ENCODE measurements around the gene SNAI1. TPM values are rescaled to one million over a fixed set of nuclear protein-coding genes. Genes with fewer than 3 reads are reported as not detected.

Gene SNAI1
- total RNA-seq, 1 experiment from 2014 or later = 3.6 TPM

DNA sequence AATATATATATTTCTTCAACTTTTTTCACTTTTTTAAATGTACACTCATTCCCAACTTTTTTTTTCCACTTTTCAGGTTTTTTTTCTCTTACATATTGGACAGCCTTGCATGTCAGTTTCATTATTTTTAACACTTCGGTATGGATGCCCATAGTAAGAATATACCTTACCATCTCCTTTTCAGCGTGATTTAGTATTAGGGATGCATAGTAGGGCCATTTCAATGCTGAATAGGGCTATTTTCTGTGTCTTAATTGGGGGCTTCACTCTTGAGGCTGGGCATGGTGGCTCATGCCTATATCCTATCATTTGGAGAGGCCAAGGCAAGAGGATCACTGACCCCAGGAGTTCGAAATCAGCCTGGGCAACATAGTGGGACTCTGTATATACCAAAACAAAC is 39.8 kb upstream of the SNAI1 start:
- no peak for DNase-seq
- peaks cover 63% of the 10 kb centered on the region for H3K36me3 ChIP-seq (ENCODE audit: low read depth)

DNA sequence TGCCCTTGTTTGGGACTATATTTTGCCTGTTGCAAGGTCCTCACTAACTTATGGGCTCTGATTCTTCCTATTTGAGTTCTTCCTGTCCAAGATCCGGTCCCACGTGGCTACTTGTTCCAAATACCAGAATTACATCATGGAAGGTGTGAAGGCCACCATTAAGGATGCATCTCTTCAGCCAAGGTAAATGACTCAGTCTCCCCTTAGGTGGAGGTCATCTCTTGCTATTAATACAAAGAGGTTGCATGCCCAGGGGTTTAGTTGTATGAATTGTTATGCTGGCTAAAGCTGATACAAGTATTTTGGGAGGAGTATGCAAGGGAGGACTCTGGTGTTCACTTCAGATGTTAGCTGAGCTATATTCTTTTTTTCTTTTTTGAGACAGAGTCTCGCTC is 37.5 kb upstream of the SNAI1 start:
- DNase-seq = no peak
- Histone ChIP-seq H3K27me3 (ENCODE audit: insufficient read depth, low read depth) (no peaks in the 10 kb centered on the region), H3K9me3 (ENCODE audit: insufficient read depth, low read depth) (no peaks in the 10 kb centered on the region), H3K27ac (no peak overlapping the region), H4K20me1 (ENCODE audit: insufficient read depth) (peaks cover 69% of the 10 kb centered on the region), H3F3A (ENCODE audit: insufficient read depth, low read depth) (peaks cover 66% of the 10 kb centered on the region), H3K4me1 (replicated peaks; ENCODE audit: insufficient read depth) (0 out of 2 replicates have a peak, but pooled peaks cover 3% of the 10 kb centered on the region), H2AFZ (no peak overlapping the region), H3K79me2 (ENCODE audit: low read depth) (peaks cover 67% of the 10 kb centered on the region), H3K4me2 (no peak overlapping the region), H3K36me3 (ENCODE audit: low read depth) (peaks cover 72% of the 10 kb centered on the region), H3K4me3 (no peak overlapping the region), H3K9me2 (ENCODE audit: insufficient read depth) (no peaks in the 10 kb centered on the region)
- no TSS peak for BruUV-seq (replicated peaks)
- CTCF ChIA-PET = interaction anchor here (0.6 to 1.2 kb wide), 2 partner anchors 20 to 149 kb away, joined by 3 to 6 read pairs; no protein-coding TSS in a partner anchor
- TF ChIP-seq EZH2 (IDR thresholded peaks at IDR 0.05; ENCODE audit: low read depth) = no peak
- no peak for TF ChIP-seq CTCF (conservative IDR thresholded peaks at IDR 0.05)
- intact Hi-C loops (cut with micrococcal nuclease; ENCODE audit: unreplicated experiment) = no loop called here
- POLR2A ChIA-PET (ENCODE audit: unreplicated experiment) = no interaction called here

More for the DNA sequence above, 39.8 kb upstream of the SNAI1 start:
- H3K9me3 ChIP-seq (ENCODE audit: insufficient read depth, low read depth) = no peaks in the 10 kb centered on the region
- H3K4me3 ChIP-seq = no peak overlapping the region
- intact Hi-C loops (cut with micrococcal nuclease; ENCODE audit: unreplicated experiment) = no loop called here
- TF ChIP-seq CTCF (conservative IDR thresholded peaks at IDR 0.05) (no peak), EZH2 (IDR thresholded peaks at IDR 0.05; ENCODE audit: low read depth) (no peak)
- POLR2A ChIA-PET (ENCODE audit: unreplicated experiment) = interaction anchor here (0.5 to 0.6 kb wide), 2 partner anchors 155 to 1607 kb away, joined by 7 to 9 read pairs; no protein-coding TSS in a partner anchor
- peaks cover 18% of the 10 kb centered on the region for H3K4me1 ChIP-seq (replicated peaks; ENCODE audit: insufficient read depth)
- no peak overlapping the region; the same call in 1 of the 2 replicates for H3K27ac ChIP-seq
- no TSS peak for BruUV-seq (replicated peaks)
- no peaks in the 10 kb centered on the region for H3K27me3 ChIP-seq (ENCODE audit: insufficient read depth, low read depth)
- peaks cover 79% of the 10 kb centered on the region for H4K20me1 ChIP-seq (ENCODE audit: insufficient read depth)
- no peak overlapping the region for H2AFZ ChIP-seq
- peaks cover 49% of the 10 kb centered on the region for H3F3A ChIP-seq (ENCODE audit: insufficient read depth, low read depth)
- H3K9me2 ChIP-seq (ENCODE audit: insufficient read depth) = no peaks in the 10 kb centered on the region
- peaks cover 90% of the 10 kb centered on the region for H3K79me2 ChIP-seq (ENCODE audit: low read depth)
- CTCF ChIA-PET = interaction anchor here (0.7 kb wide), 1 partner anchor 481 kb away, joined by 3 read pairs; no protein-coding TSS in a partner anchor
- no peak overlapping the region for H3K4me2 ChIP-seq

DNA sequence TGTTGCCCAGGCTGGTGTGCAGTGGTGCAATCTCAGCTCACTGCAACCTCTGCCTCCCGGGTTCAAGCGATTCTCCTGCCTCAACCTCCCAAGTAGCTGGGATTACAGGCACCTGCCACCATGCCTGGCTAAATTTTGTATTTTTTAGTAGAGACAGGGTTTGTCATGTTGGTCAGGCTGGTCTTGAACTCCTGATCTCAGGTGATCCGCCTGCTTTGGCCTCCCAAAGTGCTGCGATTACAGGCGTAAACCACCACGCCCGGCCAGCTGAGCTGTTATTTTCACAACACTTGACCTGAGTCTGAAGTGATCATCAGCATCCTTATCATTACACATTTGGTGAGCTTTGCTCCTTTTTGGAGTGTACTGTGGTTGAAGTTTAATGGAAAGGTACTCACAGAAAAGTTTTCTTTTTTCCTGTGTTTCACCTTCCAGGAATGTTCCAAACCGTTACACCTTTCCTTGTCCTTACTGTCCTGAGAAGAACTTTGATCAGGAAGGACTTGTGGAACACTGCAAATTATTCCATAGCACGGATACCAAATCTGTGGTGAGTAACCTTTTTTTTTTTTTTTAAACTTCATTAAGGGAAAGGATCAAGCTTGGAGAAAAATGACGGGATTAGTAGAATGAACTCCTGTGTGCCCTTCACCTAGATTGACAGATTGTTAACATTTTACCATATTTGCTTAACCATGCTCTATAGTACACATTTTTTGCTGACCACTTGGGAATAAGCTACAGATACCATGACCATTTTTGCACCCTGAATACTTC is 36.9 kb upstream of the SNAI1 start:
- BruUV-seq (replicated peaks) = no TSS peak

More for the DNA sequence above, 36.9 kb upstream of the SNAI1 start:
- Histone ChIP-seq H4K20me1 (ENCODE audit: insufficient read depth) (peaks cover 66% of the 10 kb centered on the region), H3K4me3 (no peak overlapping the region), H3K79me2 (ENCODE audit: low read depth) (peaks cover 63% of the 10 kb centered on the region), H3K27me3 (ENCODE audit: insufficient read depth, low read depth) (no peaks in the 10 kb centered on the region), H3K27ac (no peak overlapping the region), H2AFZ (no peak overlapping the region), H3K4me2 (no peak overlapping the region), H3K9me2 (ENCODE audit: insufficient read depth) (no peaks in the 10 kb centered on the region), H3K9me3 (ENCODE audit: insufficient read depth, low read depth) (no peaks in the 10 kb centered on the region), H3K36me3 (ENCODE audit: low read depth) (peaks cover 70% of the 10 kb centered on the region), H3K4me1 (replicated peaks; ENCODE audit: insufficient read depth) (0 out of 2 replicates have a peak, but pooled peaks cover 3% of the 10 kb centered on the region), H3F3A (ENCODE audit: insufficient read depth, low read depth) (peaks cover 71% of the 10 kb centered on the region)
- intact Hi-C loops (cut with micrococcal nuclease; ENCODE audit: unreplicated experiment) = no loop called here
- CTCF ChIA-PET = interaction anchor here (0.6 to 1.2 kb wide), 3 partner anchors 20 to 150 kb away, joined by 3 to 8 read pairs (median 6); no protein-coding TSS in a partner anchor
- POLR2A ChIA-PET (ENCODE audit: unreplicated experiment) = interaction anchor here (0.7 kb wide), 1 partner anchor 34 kb away, joined by 5 read pairs; no protein-coding TSS in a partner anchor
- no peak for DNase-seq
- TF ChIP-seq CTCF (conservative IDR thresholded peaks at IDR 0.05) = no peak
- no peak for TF ChIP-seq EZH2 (IDR thresholded peaks at IDR 0.05; ENCODE audit: low read depth)
